GM19397 (cell line): ENCODE results near the gene KNDC1.

Experiments
- ATAC-seq: cut with Tn5 transposase; IDR thresholded peaks from one replicate; pipeline ENCODE4 v1.9.1; 2021; ENCODE audit warnings: mild to moderate bottlenecking, moderate library complexity; ENCODE audit not compliant: unreplicated experiment

KNDC1 gene

DNA sequence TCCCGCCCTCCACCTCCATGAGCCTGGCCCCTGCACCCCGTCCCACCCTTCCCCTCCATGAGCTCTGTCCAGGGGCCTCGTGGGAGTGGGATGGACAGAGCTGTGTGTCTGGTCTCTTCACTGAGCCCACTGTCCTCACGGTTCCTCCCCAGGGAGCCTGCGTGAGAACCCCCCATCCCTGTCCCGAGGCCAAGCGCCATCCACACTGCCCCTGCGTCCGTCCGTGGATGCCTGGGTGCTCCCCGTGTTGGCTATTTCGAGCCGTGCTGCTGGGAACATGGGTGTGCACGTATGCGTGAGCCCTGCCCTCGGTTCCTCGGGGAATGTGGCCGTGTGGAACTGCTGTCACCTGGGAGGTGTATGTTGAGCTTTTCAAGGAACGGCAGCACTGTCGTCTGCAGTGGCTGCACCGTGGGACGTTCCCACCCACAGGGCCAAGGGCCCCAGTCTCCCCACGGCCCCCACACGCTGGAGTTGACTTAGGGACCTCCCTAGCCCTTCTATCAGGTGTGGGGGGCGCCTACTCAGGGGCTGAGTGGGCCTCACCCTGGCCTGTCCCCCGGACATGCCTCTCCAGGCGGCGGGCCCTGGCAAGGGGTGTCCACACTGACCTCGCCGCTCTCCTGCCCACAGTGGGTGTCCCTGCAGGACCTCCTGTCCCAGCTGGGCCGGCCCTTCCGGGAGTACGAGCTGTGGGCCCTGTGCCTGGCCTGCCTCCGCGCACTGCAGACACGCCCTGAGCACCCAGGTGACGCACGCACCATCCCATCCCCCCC, 28.1 kb downstream of the KNDC1 start:
- no peak for ATAC-seq

DNA sequence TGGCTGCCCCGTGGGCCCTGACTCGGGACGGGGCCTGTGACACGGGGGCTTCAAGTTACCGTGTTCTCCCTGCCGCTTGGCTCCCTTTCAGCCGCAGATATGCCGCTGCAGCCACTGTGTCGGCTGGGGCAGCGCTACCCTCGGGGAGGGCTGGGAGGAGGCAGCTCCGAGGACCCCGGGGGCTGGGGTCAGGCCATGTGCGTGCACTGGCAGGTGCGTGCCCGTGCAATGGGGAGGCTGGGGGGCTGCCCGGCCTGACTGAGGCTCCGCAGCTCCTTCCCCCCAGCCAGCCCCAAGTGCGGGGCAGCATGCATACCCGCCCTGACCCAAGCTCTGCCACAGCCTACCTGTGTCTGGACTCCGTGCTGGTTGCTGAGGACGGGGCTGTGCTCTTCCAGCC, 29.2 kb downstream of the KNDC1 start:
- no peak for ATAC-seq

DNA sequence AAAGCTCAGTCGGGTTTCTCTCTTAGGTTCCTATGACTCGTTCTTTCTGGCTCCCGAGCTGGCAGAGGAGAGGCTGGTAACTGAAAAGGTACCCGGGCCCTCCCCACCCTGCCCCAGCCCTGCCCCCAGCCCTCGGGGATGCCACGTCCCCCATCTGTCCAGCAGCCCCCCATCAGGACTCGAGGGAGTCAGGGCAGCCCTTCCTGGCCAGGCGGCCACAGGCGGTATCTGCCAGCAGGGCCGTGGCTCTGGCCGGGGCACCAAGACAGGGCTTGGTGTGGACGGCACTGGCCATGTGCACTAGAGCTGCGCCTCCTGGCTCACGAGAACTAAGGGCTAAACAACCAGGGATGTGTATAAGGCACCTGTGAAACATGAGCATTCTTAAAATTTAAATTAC, 29.7 kb downstream of the KNDC1 start:
- ATAC-seq, result no peak

DNA sequence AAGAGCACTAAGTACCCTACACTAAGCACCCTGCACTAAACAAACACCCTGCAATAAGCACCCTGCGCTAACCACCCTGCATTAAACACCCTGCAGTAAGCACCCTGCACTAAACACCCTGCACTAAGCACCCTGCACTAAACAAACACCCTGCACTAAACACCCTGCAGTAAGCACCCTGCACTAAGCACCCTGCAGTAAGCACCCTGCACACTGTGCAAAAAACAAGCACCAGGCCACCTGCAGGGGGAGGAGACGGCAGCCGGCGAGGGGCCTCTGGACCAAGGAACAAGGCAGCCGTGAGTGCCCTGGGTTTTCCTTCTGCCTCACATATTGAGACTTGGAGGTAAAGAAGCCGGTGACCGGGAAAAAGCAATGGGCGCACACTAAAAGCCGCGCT, 30.2 kb downstream of the KNDC1 start:
- ATAC-seq, result no peak

DNA sequence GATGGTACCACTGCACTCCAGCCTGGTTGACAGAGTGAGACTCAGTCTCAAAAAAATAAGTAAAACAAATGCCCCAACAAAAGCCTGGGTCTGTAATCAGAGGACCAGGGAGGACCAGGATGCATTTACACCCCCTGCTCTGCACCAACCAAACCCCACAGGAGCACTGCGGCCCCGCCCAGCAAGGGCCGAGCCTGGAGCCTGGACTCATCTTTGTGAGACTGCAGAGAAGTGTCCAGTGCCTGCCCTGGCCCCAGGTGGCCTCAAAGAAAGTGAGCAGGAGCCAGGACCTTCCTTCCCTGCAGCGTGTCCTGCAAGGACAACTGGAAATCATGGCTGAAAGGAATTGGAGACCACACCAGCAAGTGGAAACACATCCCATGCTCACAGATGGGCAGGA, 31.6 kb downstream of the KNDC1 start:
- ATAC-seq, result no peak

DNA sequence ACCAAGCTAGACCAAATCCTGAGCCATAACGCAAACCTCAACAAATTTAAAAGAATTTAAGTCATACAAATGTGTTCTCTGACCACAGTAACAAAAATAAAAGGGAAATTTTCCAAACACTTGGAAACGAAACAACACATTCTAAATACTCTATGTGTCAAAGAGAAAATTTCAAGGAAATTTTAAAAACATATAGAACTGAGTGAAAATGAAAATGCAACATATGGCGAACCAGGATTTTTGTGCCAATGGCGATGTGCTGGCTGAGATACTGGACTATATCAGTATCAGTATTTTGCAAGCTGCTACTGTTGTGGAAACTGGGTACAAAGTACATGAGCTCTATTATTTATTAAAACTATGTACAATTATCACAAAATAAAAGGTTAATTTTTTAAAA, 34.1 kb downstream of the KNDC1 start:
- no peak for ATAC-seq

DNA sequence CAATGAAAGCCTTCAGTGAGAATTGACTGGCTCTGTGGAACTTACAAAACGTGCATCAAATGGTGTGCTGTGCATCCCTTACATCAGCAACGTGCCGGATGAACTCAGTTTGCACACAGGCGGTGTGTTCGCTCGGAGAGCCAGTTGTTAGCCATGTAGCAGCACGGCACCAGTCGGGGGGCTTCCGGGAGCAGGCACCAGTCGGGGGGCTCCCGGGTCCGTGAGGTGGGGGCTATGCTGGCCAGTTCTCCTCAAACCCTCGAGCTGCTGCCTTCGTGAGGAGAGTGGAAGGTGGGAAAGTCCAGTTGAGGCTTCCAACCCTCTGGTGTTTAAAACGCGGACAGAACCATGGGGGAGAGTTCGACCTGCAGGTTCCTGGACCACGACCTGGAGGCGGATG, 35.1 kb downstream of the KNDC1 start:
- ATAC-seq, result no peak

DNA sequence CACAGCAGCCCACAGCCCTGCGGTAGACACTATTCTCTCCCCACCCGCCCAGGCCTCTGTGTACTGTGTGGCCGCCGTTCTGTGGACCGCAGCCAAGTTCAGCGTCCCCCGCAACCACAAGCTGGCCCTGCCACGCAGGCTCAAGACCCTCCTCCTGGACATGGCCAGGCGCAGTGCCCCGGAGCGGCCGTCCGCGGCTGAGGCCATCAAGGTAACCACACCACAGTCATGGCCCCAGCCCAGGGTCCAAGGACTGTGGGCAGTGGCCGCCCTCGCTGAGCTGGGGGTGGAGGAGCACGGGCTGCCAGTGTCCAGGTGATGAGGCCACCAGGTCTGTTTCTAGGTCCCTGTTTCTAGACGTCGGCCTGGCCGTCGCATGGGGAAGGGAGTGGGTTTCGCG, 35.6 kb downstream of the KNDC1 start:
- no peak for ATAC-seq

DNA sequence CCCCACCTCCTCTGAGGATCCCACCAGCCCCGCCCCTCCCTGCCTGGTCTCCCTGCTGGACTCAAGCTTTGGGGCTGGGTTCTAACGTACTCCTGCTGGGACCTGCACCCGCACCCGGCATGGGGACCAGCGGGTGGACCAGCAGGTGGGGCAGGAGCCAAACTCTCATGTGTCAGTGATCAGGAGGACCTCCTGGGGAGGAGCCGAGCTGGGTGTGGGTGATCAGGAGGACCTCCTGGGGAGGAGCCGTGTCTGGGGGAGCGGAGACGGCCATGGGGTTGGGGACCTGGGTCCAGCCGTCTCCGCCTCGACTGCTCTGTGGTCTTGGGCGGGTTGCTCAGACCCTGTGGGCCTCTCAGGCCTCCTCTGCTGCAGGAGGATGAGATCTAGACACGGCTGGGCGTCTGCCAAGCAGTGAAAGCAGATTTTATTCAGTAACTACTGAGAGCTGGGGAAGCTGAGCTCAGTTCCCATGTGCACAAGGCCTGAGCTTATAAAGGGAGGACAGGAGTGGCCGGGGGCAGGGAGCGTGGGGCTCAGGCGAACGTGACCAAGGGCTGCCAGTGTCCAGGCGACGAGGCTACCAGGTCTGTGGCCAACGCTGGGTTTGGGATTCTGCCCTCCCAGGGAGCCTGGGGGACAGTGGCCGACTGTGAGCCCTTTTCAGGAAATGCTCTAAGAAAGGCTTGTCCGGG, 36.3 kb downstream of the KNDC1 start:
- ATAC-seq, result no peak

DNA sequence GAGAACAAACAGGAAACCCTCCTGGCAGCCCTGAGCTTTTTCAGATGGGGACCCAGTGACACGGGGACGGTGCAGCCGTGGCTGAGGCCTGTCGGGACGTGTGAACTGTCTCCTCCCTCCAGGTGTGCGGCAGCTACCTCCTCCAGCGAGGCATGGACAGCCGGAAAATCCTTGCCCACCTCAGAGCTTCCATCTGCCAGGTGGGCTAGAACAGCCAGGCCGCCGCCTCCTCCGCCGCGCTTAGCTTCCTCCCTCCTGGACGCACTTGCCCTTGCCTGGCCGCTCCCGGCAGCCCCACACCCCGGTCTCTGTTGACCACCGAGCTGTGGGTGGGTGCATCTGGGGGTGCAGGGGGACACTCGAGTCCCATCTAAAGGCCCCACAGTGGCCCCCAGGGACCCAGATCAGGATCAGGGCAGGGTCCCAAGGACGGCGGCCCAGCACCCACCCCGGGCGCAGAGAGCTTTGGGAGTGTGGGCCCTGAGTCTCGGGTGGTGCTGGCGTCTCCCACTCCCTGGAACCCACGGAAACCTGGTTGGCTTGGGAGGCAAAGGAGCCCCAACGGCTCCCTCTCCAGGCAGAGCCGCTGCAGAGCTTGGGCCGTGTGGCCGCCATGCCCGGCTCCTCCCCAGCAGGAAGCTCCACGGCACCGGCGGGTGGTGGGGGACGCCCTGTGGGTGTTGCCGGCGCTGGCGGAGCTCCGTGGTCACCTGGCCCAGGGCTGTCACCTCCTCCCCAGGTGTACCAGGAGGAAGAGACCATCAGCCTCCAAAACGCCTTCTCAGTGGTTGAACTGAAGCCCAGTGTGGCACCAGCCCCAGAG, 37.1 kb downstream of the KNDC1 start:
- ATAC-seq, result no peak

DNA sequence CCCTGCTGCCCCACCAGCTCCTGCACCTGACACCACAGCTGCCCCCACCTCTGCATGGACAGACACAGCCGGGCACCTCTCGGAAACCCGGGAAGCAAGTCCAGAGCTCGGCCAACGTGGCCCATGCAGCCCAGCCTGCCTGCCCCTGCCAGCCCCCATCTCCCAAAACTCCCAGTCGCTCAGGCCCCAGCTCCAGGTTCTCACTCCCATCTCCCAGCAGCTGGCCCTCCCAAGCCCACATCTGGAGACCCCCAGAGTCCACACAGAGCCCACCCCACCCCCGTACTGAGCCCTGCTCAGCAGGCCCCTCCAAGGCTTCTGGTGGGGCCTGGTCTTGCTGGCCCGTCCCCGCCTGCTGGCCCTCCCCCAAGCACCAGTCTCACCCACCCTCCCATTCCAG, 37.8 kb downstream of the KNDC1 start:
- ATAC-seq, result no peak

DNA sequence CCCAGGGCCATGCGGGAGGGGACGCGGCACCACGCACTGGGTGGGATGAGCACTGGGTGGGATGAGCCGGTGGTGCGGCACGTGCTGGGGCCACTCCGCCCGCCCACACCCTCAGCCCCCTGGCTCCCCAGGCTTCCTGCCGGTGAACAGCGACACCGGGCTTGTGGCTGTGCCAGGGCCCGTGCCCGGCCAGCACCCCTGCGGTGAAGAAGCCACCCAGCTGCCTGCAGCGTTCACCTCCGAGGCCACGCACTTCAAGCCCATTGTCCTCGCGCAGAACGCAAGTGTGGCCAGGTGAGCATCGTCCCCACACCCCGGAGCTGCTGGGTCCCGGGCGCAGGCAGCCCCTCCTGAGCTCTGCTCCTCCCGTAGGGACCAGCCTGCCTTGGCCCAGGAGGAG, 38.2 kb downstream of the KNDC1 start:
- no peak for ATAC-seq

DNA sequence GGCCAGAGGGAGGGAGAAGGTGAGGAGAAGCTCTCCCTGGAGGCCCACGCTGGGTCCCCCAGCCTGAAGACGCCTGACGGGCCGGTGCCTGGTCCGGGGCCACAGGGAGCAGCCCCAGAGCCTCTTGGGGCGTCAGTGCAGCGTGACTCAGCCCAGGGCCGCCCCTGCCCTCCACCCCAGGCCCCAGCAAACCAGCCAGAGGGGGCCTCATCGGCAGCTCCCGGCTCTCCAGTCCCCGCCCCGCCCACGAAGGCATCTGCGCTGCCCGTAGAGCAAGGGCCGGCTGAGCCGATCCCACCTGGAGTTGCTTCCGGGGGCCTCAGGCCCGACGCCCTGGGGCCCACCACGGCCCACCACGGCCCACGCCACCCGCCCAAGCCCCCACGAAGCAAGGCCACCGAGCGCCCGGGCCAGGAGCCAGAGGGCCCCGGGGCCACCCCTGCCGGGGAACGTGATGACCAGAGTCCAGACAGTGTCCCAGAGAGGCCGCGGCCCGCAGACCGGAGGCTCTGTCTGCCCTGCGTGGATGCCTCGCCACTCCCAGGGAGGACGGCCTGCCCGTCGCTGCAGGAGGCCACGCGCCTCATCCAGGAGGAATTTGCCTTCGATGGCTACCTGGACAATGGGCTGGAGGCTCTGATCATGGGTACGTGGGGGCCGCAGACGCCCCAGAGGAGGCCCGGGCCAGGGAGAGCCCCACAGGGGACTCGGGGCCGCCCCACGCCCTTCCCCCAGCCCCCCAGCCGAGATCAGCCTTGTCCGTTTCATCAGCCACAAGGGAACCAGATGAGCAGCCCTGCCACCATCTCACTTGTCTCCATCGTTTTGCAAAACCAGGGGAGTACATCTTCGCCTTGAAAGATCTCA, 38.8 kb downstream of the KNDC1 start:
- ATAC-seq, result no peak

DNA sequence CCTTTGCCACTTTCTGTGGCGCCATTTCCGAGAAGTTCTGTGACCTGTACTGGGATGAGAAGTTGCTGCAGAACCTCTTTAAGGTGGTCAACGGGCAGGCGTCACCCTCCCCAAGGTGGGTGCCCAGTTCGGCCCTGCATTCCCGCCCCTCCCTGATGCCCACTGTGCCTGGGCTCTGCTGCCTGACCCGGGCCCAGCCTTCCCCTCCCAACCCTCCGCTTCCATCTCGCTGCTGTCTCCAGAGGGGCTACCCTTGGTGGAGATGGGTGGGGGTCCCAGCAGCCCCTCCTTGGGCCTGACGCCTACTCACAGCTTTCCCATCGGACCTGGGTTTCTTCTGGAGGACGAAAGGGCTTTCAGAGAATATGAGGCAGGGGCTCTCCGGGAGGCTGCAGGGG, 39.5 kb downstream of the KNDC1 start:
- ATAC-seq, result no peak

DNA sequence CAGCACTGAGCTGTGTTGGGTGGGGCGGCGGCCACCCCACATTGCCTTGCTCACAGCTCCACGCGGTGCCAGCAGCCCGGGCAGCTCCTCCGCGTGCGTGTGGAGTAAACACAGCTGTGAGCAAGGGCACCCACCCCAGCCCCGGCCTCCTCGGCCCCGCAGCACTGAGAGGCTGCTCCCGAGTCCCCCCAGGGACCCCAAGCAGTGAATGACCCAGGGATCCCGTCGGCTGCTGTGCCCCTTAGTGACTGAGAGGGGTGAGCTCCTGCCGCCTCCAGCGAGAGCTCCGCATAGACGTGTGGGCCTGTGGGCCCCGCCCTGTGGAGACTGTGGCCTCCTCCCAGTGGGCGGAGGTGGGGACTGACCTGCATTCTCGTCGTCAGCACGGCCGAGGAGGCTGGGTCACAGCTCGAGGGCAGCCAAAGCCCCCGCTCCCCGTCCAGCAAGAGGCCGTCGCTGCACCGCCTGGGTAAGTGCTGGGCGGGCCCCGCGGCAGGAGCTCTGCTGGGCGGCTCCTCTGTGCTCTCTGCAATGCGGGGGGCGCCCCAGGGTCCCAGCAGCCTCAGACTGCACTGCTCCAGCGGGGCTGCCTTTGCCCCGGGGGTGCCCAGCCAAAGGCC, 40.1 kb downstream of the KNDC1 start:
- no peak for ATAC-seq

DNA sequence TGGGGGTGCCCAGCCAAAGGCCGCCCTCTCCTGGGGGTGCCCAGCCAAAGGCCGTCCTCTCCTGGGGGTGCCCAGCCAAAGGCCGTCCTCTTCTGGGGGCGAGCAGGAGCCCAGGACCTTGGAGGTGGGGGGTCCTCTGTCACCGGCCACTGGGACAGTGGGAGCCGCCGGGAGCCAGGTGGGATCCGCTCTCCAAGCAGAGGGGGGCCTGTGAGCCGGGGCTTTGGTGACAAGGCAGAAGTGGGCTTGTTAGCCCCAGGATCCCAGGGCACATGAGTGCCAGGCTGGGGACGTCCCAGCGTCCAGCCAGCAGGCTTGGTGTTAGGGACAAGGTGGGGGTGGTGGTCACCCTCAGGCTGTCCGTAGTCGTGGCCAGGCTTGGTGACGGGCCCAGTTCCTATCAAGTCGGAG, 40.6 kb downstream of the KNDC1 start:
- no peak for ATAC-seq

DNA sequence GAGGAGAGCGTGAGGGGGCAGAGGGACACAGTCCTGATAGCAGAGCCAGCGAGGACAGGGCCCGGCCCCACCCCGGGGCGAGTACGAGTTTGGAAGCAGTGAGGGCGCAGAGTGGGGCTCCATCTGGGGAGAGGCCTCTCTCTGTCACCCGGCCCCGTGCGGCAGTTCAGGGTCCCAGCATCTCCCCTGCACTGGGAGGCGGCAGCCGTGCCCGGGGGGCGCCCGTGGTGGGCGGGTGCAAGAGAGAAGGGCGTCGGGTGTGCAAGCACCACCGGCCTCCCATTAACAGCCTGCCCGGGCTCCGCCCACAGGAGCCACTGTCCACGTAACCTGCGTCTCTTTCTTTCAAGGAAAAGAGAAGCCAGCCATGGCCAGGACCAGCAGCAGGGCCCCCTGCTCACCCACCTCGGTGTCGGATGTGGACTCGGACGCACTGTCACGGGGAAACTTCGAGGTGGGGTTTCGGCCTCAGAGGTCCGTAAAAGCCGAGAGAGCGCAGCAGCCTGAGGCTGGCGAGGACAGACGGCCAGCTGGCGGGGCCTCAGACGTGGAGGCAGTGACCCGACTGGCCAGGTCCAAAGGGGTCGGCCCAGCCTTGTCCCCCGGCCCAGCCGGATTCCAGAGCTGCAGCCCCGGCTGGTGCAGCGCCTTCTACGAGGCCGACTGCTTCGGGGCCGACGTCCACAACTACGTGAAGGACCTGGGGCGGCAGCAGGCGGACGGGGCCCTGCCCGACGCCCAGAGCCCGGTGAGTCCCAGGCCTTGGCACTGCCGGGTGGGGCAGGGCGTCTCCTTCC, 41.3 kb downstream of the KNDC1 start:
- no peak for ATAC-seq

DNA sequence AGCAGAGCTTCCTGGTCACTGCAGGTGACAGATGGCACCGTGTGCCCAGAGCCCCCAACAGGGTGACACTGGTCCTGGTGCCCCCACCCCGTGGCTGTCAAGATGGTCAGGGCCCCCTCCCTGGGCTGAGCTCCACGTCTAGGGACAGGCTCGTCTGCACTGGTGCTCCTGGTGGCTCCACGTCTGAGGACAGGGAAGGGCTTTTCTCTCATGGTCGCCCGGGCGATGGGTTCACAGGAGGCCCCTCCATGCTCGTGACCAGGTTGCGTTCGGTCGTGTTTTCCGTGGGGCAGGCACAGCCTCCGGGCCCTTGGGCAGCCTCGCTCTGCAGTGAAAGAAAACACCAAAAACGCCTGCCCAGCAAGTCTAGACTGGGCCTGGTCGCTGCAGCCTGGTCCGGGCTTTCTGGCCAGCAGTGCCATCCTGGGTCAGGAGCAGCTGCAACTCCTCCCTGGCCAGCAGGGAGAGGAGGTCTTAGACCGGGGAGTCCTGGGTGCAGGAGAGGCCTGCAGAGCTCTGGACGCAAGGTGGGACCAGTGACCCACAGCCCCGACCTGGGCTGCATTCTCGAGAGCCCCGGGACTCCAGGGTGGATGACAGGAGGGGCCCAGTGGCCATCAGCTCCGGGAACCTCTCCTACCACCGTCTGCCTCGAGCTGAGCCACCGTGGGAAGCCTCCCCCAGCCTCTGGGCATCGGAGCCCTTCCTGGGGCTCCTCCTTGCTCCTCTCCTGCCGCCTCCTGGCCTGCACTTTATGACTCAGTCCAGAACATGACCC, 42.1 kb downstream of the KNDC1 start:
- ATAC-seq, result no peak
